Neural cell (in vitro differentiated cells): Measurements from ENCODE around the gene ZNF79. TPM values are rescaled to one million over a fixed set of nuclear protein-coding genes. Genes with fewer than 3 reads are reported as not detected.

Experiments
- H2AFZ ChIP-seq: fragments of 200-600, 300-800 bp; sonication (generic), shearing (Covaris generic); 2 replicates; pipeline ENCODE4 v1.6.0; 2014; ENCODE audit warnings: low read depth, mild to moderate bottlenecking, antibody characterized with exemption, low read length, moderate library complexity
- H3F3A ChIP-seq: fragments of 200-600 bp; shearing (Covaris generic); 2 replicates; pipeline ENCODE4 v1.6.1; 2016; ENCODE audit warnings: mild to moderate bottlenecking, moderate library complexity, mixed read lengths, antibody characterized with exemption, low read length; ENCODE audit not compliant: insufficient read depth, poor library complexity, severe bottlenecking
- H3K27ac ChIP-seq: fragments of 200-600, 300-800 bp; sonication (generic), shearing (Covaris generic); 2 replicates; pipeline ENCODE4 v1.5.1; 2014; ENCODE audit warnings: mild to moderate bottlenecking, low read length, moderate library complexity
- H3K27me3 ChIP-seq: fragments of 300-800, 200-600 bp; sonication (generic), shearing (Covaris generic); 2 replicates; pipeline ENCODE4 v1.6.0; 2014; ENCODE audit warnings: mild to moderate bottlenecking, low read depth, low read length, moderate library complexity; ENCODE audit not compliant: insufficient read depth
- H3K36me3 ChIP-seq: fragments of 300-800, 200-600 bp; sonication (generic), shearing (Covaris generic); 2 replicates; pipeline ENCODE4 v1.5.1; 2014; ENCODE audit warnings: mild to moderate bottlenecking, antibody characterized with exemption, low read length, moderate library complexity; ENCODE audit not compliant: insufficient read depth
- H3K4me2 ChIP-seq: fragments of 300-800, 200-600 bp; sonication (generic), shearing (Covaris generic); 2 replicates; pipeline ENCODE4 v1.6.0; 2014; ENCODE audit warnings: mild to moderate bottlenecking, low read length
- H3K4me3 ChIP-seq: fragments of 300-800, 200-600 bp; sonication (generic), shearing (Covaris generic); 2 replicates; pipeline ENCODE4 v1.5.1; 2014; ENCODE audit warnings: mild to moderate bottlenecking, low read length, moderate library complexity
- H3K79me2 ChIP-seq: fragments of 200-600 bp; shearing (Covaris generic); replicated peaks from 2 replicates; pipeline ENCODE4 v1.6.0; 2014; ENCODE audit warnings: mild to moderate bottlenecking, low read length, moderate library complexity; ENCODE audit not compliant: insufficient read depth
- H3K9ac ChIP-seq: fragments of 300-800, 200-600 bp; sonication (generic), shearing (Covaris generic); 2 replicates; pipeline ENCODE4 v1.6.1; 2016; ENCODE audit warnings: mild to moderate bottlenecking, low read length, mixed read lengths
- H3K9me2 ChIP-seq: fragments of 200-600 bp; shearing (Covaris generic); 2 replicates; pipeline ENCODE4 v1.6.1; 2016; ENCODE audit warnings: mild to moderate bottlenecking, low read length, mixed read lengths; ENCODE audit not compliant: insufficient read depth
- H3K9me3 ChIP-seq: fragments of 200-600, 300-800 bp; sonication (generic), shearing (Covaris generic); 2 replicates; pipeline ENCODE4 v1.6.1; 2016; ENCODE audit warnings: mild to moderate bottlenecking, mixed run types, low read length, moderate library complexity, mixed read lengths
- H4K20me1 ChIP-seq: fragments of 200-600 bp; shearing (Covaris generic); 2 replicates; pipeline ENCODE4 v1.6.1; 2016; ENCODE audit warnings: mild to moderate bottlenecking, mixed run types; ENCODE audit not compliant: insufficient read depth
- EP300 ChIP-seq: fragments of 450-650 bp; conservative IDR thresholded peaks from 2 replicates; pipeline ENCODE4 v1.6.1; 2014; ENCODE audit warnings: antibody characterized with exemption, mild to moderate bottlenecking, moderate library complexity; ENCODE audit not compliant: poor library complexity, severe bottlenecking
- EZH2 ChIP-seq: fragments of 200-600, 300-800 bp; shearing (Covaris generic), sonication (generic); IDR thresholded peaks from 2 replicates; pipeline ENCODE4 v1.6.1; 2014; ENCODE audit warnings: antibody characterized with exemption, low read length, borderline replicate concordance, mild to moderate bottlenecking; ENCODE audit not compliant: insufficient read depth, poor library complexity, severe bottlenecking
- MXI1 ChIP-seq: fragments of 450-650 bp; conservative IDR thresholded peaks from 2 replicates; pipeline ENCODE4 v1.6.1; 2014; ENCODE audit warnings: antibody characterized with exemption, mild to moderate bottlenecking; ENCODE audit not compliant: poor library complexity, severe bottlenecking
- POLR2AphosphoS5 ChIP-seq: IDR thresholded peaks from 2 replicates; pipeline ENCODE4 v1.6.1; 2012
- RAD21 ChIP-seq: fragments of 450-650 bp; conservative IDR thresholded peaks from 2 replicates; pipeline ENCODE4 v1.6.1; 2014; ENCODE audit warnings: antibody characterized with exemption, mild to moderate bottlenecking, moderate library complexity
- SMC3 ChIP-seq: fragments of 450-650 bp; conservative IDR thresholded peaks from 2 replicates; pipeline ENCODE4 v1.6.1; 2014; ENCODE audit warnings: antibody characterized with exemption, mild to moderate bottlenecking, moderate library complexity; ENCODE audit not compliant: poor library complexity
- TAF1 ChIP-seq: IDR thresholded peaks from 2 replicates; pipeline ENCODE4 v1.6.1; 2012; ENCODE audit warnings: low read depth
- polyA plus RNA-seq: library from polyadenylated mRNA; depleted of rRNA; stranded (reverse); fragments of >200 nt; gene quantifications from 2 replicates; pipeline ENCODE4 v1.2.3, GENCODE V29; 2014
- TF ChIP-seq, protein P1 (sequence below): IDR thresholded peaks from 2 replicates; pipeline ENCODE4 v1.6.1; 2012; ENCODE audit warnings: borderline replicate concordance
- TF ChIP-seq, protein P2 (sequence below): fragments of 450-650 bp; IDR thresholded peaks from 2 replicates; pipeline ENCODE4 v1.5.1; 2014; ENCODE audit warnings: antibody characterized with exemption, mild to moderate bottlenecking, moderate library complexity; ENCODE audit not compliant: poor library complexity, severe bottlenecking

Gene ZNF79
- polyA plus RNA-seq, 1 donor from 2014 or later: 2.9 TPM

DNA sequence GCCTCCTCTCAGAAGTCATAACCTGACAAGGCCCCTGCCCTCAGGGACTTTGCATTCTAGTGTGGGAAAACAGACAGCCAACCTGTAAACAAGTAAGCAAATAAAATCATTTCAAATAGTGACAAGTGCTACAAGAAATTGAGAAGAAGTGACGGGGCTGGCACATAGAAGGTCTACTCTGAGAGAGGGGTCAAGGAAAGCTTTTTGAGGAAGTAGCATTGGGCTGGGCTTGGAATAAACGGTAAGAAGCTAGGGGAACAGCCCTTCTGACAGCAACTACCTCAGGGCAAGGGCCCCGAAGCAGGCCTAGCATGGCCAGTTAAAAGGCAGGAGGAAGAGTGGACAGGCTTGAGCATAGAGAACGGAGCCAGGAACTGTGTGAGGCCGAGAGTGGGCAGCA, 32.0 kb upstream of the ZNF79 start:
- Histone ChIP-seq H3K9me2 (no peaks in the 10 kb centered on the region), H3K4me2 (no peak overlapping the region), H3K27me3 (no peaks in the 10 kb centered on the region), H3K9me3 (no peaks in the 10 kb centered on the region), H3F3A (peaks cover 3% of the 10 kb centered on the region), H3K4me3 (no peak overlapping the region), H3K27ac (no peak overlapping the region), H3K79me2 (no peaks in the 10 kb centered on the region), H3K9ac (no peak overlapping the region), H2AFZ (no peak overlapping the region), H3K36me3 (no peaks in the 10 kb centered on the region), H4K20me1 (no peaks in the 10 kb centered on the region)
- TF ChIP-seq MXI1 (no peak), RAD21 (no peak), EP300 (no peak)
- TF ChIP-seq, protein P1, sequence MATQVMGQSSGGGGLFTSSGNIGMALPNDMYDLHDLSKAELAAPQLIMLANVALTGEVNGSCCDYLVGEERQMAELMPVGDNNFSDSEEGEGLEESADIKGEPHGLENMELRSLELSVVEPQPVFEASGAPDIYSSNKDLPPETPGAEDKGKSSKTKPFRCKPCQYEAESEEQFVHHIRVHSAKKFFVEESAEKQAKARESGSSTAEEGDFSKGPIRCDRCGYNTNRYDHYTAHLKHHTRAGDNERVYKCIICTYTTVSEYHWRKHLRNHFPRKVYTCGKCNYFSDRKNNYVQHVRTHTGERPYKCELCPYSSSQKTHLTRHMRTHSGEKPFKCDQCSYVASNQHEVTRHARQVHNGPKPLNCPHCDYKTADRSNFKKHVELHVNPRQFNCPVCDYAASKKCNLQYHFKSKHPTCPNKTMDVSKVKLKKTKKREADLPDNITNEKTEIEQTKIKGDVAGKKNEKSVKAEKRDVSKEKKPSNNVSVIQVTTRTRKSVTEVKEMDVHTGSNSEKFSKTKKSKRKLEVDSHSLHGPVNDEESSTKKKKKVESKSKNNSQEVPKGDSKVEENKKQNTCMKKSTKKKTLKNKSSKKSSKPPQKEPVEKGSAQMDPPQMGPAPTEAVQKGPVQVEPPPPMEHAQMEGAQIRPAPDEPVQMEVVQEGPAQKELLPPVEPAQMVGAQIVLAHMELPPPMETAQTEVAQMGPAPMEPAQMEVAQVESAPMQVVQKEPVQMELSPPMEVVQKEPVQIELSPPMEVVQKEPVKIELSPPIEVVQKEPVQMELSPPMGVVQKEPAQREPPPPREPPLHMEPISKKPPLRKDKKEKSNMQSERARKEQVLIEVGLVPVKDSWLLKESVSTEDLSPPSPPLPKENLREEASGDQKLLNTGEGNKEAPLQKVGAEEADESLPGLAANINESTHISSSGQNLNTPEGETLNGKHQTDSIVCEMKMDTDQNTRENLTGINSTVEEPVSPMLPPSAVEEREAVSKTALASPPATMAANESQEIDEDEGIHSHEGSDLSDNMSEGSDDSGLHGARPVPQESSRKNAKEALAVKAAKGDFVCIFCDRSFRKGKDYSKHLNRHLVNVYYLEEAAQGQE: no peak

GRCh38 chr9:127392976-127393375, 31.2 kb upstream of the ZNF79 start:
- no peaks in the 10 kb centered on the region for H3K27me3 ChIP-seq
- TF ChIP-seq, protein P2, sequence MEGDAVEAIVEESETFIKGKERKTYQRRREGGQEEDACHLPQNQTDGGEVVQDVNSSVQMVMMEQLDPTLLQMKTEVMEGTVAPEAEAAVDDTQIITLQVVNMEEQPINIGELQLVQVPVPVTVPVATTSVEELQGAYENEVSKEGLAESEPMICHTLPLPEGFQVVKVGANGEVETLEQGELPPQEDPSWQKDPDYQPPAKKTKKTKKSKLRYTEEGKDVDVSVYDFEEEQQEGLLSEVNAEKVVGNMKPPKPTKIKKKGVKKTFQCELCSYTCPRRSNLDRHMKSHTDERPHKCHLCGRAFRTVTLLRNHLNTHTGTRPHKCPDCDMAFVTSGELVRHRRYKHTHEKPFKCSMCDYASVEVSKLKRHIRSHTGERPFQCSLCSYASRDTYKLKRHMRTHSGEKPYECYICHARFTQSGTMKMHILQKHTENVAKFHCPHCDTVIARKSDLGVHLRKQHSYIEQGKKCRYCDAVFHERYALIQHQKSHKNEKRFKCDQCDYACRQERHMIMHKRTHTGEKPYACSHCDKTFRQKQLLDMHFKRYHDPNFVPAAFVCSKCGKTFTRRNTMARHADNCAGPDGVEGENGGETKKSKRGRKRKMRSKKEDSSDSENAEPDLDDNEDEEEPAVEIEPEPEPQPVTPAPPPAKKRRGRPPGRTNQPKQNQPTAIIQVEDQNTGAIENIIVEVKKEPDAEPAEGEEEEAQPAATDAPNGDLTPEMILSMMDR: no peak
- TF ChIP-seq POLR2AphosphoS5 (no peak), RAD21 (no peak), EZH2 (no peak), SMC3 (no peak), TAF1 (no peak)
- TF ChIP-seq, protein P1: no peak
- no peaks in the 10 kb centered on the region for H3K79me2 ChIP-seq
- H3K4me2 ChIP-seq: no peak overlapping the region
- H3K4me3 ChIP-seq: no peak overlapping the region
- H3K36me3 ChIP-seq: no peaks in the 10 kb centered on the region
- H3F3A ChIP-seq: peaks cover 3% of the 10 kb centered on the region
- no peaks in the 10 kb centered on the region for H3K9me2 ChIP-seq
- H4K20me1 ChIP-seq: no peaks in the 10 kb centered on the region
- no peak overlapping the region for H3K27ac ChIP-seq
- no peak overlapping the region for H3K9ac ChIP-seq
- H3K9me3 ChIP-seq: no peaks in the 10 kb centered on the region
- H2AFZ ChIP-seq: no peak overlapping the region
